Tibial nerve (tissue), 4 donors: ENCODE measurements around the gene DNAJB12.

Experiments used
- CTCF ChIP-seq, 5 experiments: fragments of 200-600 bp in 3 of 5; fragments of 450-650 bp in 2 of 5; sonication (generic) in 3 of 5; IDR thresholded peaks; one replicate each; pipeline ENCODE4 v1.5.1; 2016 to 2019; ENCODE audit warnings: antibody characterized with exemption in 5 of 5, mild to moderate bottlenecking in 3 of 5, moderate library complexity in 2 of 5
- EP300 ChIP-seq, 2 donors: sonication (generic); formaldehyde crosslinking; IDR thresholded peaks; one replicate each; pipeline ENCODE4 v1.6.1; 2017; ENCODE audit warnings: antibody characterized with exemption in 2 of 2, mild to moderate bottlenecking in 1 of 2
- POLR2A ChIP-seq, 2 donors: fragments of 450-650 bp; IDR thresholded peaks; one replicate each; pipeline ENCODE4 v1.6.1; 2017; ENCODE audit warnings: antibody characterized with exemption in 2 of 2, mild to moderate bottlenecking in 2 of 2, moderate library complexity in 2 of 2

- no peak for TF ChIP-seq CTCF (IDR thresholded peaks at IDR 0.05)
- TF ChIP-seq EP300 (IDR thresholded peaks at IDR 0.05): no peak
- no peak for TF ChIP-seq POLR2A (IDR thresholded peaks at IDR 0.05)
These were observed 25.1 kb upstream of the DNAJB12 start for GRCh38 chr10:72379776-72380175.
